NCI-H82 treated with DMSO at 0.1 percent for 48 hours (cell line): ENCODE measurements around the gene STX18.
A peak's percentile ranks its signal among the peaks of the same experiment; 100 is the strongest.

Experiments
- DNase-seq: peaks from one replicate; lab custom pipeline; 2025; ENCODE audit not compliant: unreplicated experiment; lab: John Stamatoyannopoulos, UW

STX18 gene

DNA sequence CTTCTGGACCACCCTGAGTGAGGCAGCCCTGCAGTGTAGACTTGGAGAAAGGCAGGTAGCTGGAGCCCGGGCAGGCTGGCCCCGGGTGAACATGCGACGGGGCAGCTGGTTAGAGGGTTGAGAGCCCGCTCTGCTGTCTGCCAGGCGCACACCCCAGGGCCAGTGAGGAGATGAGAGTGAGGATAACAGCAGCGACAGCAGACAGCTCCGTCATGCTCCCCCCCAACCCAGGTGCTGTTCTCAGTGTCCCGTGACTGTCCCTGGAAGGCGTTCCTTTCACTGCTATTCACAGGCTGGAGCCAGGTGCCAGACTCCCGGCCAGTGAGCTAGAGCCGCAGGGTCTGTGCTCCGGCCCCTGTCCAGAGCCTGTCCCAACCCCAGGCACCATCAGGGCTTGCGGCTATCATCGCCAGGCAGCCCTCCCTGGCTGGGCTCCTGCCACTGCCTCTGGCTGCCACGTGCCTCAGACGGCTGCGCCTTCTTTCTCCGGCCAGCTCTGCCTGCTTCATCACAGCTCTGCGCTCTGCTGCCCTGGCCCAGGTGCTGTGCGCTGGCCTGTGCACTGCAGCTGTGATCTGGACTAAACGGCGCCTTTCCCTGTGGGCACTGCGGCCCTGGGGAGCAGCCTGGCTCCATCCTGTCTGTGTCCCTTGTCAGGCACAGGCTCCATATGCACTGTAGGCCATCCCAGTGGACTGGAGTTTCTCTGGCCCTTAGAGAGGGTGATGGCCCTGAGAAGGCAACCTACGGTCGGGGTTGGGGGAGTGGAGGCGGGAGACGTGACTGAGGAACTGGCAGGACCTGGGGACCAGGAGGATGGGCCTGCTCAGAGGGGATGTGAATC, 135.2 kb downstream of the STX18 start:
- no peak for DNase-seq

- no peak for DNase-seq
Measured at GRCh38 chr4:4405358-4405962, 136.4 kb downstream of the STX18 start.

GRCh38 chr4:4402966-4403365, 138.9 kb downstream of the STX18 start:
- DNase-seq: no peak

DNA sequence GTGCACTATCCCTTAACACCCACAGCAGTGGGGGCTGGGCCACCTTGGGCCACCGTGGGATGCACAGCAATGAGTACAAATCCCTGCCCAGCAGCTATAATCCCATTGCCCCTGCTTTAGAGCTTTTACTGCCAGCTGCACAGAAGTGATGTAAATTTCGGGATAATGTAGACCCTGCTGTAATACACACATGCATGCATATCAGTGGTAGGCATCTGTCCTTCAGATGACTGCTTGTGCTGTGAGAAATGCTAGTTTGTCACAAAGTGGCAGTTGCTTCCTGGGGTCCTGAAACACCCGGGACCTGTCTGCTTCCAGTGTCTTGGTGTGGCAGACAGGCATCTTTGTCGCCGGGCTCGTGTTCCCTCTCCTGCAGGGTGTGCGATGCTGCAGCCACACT, 140.8 kb downstream of the STX18 start:
- peak; percentile 61 for DNase-seq

GRCh38 chr4:4398430-4398829, 143.4 kb downstream of the STX18 start:
- DNase-seq: no peak

- no peak for DNase-seq
Measured at GRCh38 chr4:4397441-4397819, 144.4 kb downstream of the STX18 start.

DNA sequence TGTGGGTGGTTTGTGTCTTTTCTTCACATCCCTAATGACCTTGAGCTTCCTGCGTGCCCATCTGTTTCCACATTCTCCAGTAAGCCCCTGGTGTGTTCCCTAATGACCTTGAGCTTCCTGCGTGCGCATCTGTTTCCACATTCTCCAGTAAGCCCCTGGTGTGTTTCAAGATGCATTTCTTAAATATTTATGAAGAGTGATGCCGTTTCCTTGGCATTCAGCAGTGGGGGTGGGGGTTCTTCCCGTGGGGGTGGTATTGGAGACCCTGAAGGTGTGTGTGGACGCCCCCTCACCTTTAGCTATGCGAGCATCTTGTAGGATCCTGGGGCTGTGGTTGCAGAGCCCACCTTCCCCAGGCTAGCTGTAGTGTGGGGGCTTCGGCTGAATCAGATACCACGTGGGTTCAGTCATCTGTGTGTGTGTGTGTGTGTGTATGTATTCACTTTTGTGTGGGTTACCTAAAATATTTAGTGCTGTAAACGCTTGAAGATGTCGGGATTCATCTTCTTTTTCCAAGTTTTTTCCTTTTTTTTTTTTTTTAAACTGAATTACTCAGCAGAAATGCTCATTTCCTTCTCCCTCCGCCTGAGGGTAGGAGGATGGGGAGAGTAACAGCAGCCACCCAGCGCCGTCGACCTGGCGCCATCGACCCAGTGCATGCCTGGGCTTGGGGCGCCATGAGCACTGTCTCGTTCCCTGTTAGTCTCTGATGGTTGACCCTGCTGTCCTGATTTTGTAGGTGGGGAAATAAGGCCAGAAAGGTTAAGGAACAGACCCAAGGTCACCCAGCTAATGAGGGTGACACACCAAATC, 145.0 kb downstream of the STX18 start:
- no peak for DNase-seq

DNA sequence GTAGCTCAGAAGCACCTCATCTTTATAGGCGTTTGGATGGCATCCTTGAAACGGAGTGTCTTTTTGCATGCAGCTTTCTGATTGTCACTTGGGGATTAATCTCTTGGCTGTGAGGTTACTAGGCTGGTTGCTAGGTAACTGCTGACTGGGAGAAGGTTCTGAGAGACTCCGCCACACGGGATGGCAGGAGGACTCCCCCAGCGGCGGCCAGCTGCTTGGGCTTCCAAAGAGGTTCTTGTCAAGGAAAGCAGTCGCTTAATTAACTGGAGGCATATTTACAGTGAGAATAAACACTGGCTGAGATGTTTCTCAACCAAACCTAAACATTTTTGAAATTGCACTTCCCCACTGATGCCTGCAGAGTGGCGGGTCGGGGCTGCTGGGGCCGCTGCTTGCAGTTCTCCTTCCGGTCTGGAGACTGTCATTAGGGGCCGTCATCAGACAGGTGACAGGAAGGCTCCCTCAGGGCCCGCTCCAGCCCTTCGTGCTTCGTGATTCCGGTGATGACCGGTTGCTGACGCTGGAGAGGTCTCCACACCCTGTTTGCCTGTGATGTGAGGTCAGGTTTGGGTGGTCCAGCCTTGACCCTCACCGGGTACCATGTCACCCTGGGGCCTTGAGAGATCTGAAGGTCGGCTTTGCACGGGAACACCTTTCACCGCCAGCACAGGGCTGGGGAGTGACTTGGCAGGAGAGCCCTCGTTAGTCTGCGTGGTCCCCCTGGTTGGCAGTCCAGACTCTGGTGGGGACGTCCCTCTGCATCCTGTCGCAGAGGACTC, 145.8 kb downstream of the STX18 start:
- DNase-seq: peak; percentile 45

- no peak for DNase-seq
Measured at GRCh38 chr4:4395371-4395770, 146.5 kb downstream of the STX18 start.

DNA sequence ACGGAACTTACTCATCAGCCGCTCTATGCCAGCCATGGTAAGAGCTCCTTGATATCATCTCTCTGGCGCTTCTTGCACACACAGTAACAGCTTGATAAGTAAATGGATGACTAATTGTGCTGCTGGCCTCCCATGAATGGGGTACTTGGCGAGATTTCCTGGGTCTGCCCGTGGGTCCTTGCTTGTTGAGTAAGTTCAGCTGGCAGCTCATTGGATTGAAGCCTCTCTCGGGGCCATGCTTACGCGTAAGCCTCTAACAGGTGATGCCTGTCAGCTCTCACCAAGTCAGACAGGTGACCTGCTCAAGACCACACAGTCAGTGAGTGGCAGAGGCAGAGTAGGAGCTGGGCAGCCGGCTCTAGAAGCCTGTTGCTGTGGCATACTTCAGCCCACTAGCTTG, 147.2 kb downstream of the STX18 start:
- DNase-seq: no peak

DNA sequence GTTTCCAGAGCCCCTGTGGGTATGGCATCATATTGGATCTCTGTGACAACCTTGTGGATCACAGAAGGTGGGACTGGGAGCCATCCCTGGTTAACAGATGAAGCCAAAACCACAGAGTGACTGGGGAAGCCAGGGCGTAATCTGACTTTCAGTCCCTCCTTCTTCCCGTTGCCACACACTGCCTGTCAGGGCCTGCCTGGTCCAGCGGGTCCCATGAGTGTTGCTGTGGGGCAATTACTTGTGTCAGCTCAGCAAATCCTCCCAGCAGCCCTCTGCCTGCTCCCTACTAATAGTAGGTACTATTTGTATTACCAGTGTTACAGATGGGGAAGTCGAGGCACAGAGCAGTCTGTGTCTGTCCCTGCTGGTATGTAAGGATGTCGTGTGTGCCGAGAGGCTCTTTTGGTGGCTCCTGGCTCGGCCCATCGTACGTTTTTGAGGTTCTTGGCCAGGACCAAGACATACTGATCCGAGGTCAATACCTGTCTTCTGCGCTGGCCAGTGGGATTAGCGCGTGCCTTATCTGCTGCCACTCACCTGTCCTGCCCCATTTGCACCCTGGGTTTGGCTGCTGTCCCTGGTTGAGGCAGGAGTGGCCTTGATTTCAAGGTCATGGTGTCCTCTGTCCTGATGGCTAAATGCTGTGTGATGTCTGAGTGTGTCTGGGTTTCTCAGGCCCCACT, 149.2 kb downstream of the STX18 start:
- no peak for DNase-seq

GRCh38 chr4:4391866-4392265, 150.0 kb downstream of the STX18 start:
- DNase-seq: no peak

DNA sequence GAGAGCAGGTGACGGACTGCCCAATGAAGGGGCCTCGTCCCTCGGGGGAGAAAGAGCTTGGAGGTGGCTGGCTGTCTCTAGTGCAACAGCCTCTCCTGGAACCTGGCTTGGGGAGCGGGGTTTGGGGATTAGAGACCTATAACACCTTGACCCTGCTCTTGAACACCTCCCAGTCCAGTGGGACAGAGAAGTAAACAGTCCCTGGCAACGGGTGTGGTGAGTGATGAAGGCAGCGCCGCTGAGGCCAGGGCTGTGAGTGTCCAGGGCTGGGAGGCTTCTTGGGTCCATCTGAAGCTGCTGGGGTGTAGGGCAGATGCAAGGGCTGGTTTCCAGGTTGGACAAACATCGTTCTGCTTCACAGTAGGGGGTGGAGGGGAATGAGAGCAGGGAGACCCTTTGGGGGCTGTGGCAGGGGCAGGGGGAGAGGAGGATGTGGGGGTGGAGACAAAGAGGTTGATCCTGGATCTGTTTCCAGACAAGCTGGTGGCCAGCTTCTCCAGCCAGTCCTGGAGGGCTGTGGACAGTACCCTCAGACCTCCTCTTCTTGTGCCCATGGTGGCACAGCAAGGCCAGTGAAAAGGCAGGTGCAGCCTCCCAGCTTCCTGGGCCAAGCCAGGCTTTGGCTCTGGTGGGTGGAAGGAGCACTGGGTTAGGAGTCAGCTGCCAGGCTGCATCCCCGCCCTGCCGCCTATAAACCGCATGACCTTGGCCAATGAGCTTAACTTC, 151.2 kb downstream of the STX18 start:
- no peak for DNase-seq

GRCh38 chr4:4390046-4390445, 151.8 kb downstream of the STX18 start:
- no peak for DNase-seq

DNA sequence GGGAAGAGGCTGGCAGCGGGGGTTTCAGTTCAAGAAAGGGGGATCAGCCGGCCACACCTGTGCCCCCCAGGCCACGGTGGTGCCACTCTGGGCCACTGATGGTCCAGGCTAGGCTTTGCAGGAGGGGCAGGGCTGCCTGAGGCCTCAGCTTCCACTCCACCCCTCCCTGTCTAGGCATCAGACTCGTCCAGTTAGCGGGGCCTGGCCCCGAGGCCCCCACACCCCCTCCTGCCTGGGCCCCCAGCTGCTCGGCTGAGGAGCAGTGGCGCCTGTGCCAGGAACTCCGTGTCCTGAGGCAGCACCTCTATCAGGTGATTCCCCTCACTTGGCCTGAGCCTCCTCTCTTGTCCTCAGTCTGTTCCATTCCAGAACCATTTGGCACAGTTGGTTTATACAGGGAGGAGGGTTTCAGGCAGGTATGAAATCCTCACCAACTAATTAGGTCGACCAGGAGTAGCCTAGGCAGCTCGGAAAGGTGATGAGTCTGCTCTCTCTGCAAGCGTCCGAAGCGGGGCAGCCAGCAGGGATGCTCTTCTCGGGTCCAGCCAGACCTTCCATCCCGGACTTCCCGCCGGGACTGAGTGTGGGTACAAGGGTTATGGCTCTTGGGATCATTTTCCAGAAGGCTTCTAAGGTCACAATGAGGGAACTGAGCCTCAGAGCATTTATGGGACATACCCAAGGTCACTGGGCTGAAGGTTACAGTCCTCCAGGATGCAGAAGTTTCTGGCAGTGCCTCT, 152.8 kb downstream of the STX18 start:
- no peak for DNase-seq

DNA sequence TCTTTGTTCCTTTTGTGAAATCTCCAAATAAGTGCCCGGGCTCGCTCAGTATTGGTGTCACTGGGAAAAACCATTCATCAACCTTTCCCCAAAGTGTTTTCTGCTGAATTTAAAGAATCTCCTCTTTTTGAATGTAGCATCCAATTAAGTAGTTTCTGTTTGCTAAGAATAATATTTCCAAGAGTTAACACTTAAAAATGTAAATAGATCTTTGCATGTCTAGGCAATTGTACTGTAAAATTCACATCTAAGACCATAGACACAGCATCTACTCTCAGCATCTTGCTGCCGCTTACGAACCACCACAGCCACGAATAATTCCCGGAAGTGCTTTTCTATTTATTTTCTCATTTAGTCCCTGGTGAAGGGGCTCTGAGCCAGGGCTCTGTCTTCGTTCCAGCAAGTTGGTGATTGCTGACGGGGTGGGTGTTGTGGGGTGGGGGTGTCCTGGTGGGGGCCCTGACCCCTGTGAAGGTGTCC, 153.5 kb downstream of the STX18 start:
- no peak for DNase-seq

DNA sequence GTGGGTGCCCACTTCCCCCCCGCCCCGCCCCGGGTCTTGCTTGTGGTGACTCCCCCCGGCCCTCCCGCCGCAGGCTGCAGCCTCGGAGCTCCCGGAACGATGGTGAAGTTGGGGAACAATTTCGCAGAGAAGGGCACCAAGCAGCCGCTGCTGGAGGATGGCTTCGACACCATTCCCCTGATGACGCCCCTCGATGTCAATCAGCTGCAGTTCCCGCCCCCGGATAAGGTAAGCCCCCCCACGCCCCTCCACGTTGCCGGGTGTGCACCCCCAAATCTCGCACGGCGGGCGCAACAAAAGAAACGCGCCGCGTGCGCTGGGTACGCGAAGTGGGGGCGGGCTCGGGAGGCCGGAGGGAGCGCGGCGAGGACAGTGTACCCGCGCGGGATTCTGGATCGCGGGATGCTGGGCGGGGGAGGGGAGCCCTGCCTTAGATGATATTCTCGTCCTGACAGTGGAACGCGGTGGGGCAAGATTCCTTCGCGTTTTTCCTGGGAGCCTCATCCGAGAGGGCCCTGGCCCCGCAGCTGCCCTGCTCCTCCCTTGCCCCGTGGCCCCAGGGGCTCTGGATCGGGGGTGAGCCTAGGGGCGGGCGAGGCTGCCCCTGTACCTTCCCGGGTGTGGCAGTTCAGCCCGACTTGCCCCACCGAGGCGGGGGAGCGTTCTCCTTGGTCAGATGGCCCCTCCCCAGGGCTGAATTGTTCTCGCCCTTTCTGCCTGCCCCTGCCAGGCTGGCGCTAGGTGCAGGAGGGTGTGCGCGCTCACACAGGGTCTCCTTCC, 154.1 kb downstream of the STX18 start:
- no peak for DNase-seq

DNA sequence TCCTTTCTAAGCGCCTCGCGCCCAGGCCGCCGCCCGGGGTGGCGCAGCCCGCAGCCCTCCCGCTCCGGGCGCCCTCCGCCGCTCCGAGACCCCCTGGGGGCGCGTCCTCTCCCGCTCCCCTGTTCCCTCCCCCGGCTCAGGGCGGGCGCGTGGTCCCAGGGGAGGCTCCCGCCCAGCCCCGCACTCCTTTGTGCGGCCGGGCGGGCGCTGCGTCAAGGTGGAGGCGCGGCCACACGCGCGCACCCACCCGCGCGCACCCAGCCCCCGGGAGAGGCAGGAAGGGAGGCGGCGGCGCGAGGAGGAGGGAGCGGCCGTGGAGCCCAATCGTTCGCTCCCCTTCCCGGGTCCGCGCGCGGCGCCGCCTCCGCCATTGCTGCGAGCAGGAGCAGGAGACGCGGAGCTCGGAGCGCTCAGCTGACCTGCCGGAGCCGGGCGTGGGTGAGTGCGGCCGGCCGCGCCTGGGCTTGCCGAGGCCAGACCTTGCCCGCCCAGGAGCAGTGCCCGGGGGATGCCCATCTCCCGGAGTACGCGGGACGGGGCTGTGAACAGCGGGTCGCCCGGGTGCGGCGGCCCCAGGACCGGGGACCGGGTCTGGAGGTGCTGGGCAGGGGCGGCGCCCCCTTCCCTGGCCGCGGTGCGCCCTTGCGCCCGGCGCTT, 155.0 kb downstream of the STX18 start, which contains the start of gene NSG1:
TSS of gene NSG1 (plus strand) at position 367 of the 657 bp plus-strand sequence. CDS start 528 bp downstream, outside the sequence.
- no peak for DNase-seq
